Neural cell (in vitro differentiated cells): ENCODE results near the gene APPBP2.

Experiments
- CTCF ChIP-seq: fragments of 450-650 bp; IDR thresholded peaks from 2 replicates; pipeline ENCODE4 v1.5.1; 2014; ENCODE audit warnings: antibody characterized with exemption, mild to moderate bottlenecking, moderate library complexity; ENCODE audit not compliant: poor library complexity, severe bottlenecking
- EP300 ChIP-seq: fragments of 450-650 bp; conservative IDR thresholded peaks from 2 replicates; pipeline ENCODE4 v1.6.1; 2014; ENCODE audit warnings: antibody characterized with exemption, mild to moderate bottlenecking, moderate library complexity; ENCODE audit not compliant: poor library complexity, severe bottlenecking
- EZH2 ChIP-seq: fragments of 200-600, 300-800 bp; shearing (Covaris generic), sonication (generic); IDR thresholded peaks from 2 replicates; pipeline ENCODE4 v1.6.1; 2014; ENCODE audit warnings: antibody characterized with exemption, low read length, borderline replicate concordance, mild to moderate bottlenecking; ENCODE audit not compliant: insufficient read depth, poor library complexity, severe bottlenecking
- MXI1 ChIP-seq: fragments of 450-650 bp; conservative IDR thresholded peaks from 2 replicates; pipeline ENCODE4 v1.6.1; 2014; ENCODE audit warnings: antibody characterized with exemption, mild to moderate bottlenecking; ENCODE audit not compliant: poor library complexity, severe bottlenecking
- POLR2AphosphoS5 ChIP-seq: IDR thresholded peaks from 2 replicates; pipeline ENCODE4 v1.6.1; 2012
- RAD21 ChIP-seq: fragments of 450-650 bp; conservative IDR thresholded peaks from 2 replicates; pipeline ENCODE4 v1.6.1; 2014; ENCODE audit warnings: antibody characterized with exemption, mild to moderate bottlenecking, moderate library complexity
- REST ChIP-seq: IDR thresholded peaks from 2 replicates; pipeline ENCODE4 v1.6.1; 2012; ENCODE audit warnings: borderline replicate concordance
- SMC3 ChIP-seq: fragments of 450-650 bp; conservative IDR thresholded peaks from 2 replicates; pipeline ENCODE4 v1.6.1; 2014; ENCODE audit warnings: antibody characterized with exemption, mild to moderate bottlenecking, moderate library complexity; ENCODE audit not compliant: poor library complexity

- TF ChIP-seq CTCF (no peak), RAD21 (no peak), EZH2 (no peak), REST (no peak), POLR2AphosphoS5 (no peak), MXI1 (no peak), SMC3 (no peak), EP300 (no peak)
Observed at GRCh38 chr17:60396412-60396811, 129.6 kb downstream of the APPBP2 start.
